HG03095 (cell line): ENCODE data around the gene UPK3BL1.
A peak's percentile ranks its signal among the peaks of the same experiment; 100 is the strongest.

Source experiments
- ATAC-seq: cut with Tn5 transposase; IDR thresholded peaks from one replicate; pipeline ENCODE4 v1.9.1; 2021; ENCODE audit warnings: moderate library complexity; ENCODE audit not compliant: unreplicated experiment

The UPK3BL1 gene

GRCh38 chr7:102589857-102590256 lies 52.7 kb downstream of the UPK3BL1 start:
- ATAC-seq = peak; percentile 32
